ENCODE results near the gene ZNF37A. TPM values are rescaled to one million over a fixed set of nuclear protein-coding genes. Genes with fewer than 3 reads are reported as not detected.
"Not testable (repeated sequence)": the region's sequence is repeated elsewhere in the genome, so short reads cannot be mapped to it uniquely, and the experiment has no call there.

ZNF37A gene
- total RNA-seq, 1 donor from 2014 or later, result 16.6 TPM

DNA sequence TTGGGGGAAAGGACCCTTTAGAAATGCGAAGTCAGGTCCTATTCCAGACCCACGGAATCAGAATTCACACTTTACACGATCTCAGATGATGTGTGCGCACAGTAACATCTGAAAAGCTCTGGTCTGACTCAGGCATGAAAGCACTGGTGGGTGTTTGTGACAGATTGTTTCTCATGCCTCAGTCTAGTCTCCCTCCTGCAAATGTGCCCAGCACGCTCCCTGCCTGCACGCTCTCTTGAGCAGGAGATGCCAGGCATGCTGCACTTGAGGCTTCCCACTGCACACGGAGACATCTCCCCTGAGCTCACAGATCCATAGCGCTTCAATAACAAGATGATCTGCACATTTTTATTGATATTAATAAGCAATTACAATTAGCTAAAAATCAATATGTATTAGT, 23.6 kb upstream of the ZNF37A start:
- H3K27ac ChIP-seq, result no peak overlapping the region
- intact Hi-C loops (cut with DNase I), result no loop called here
- no peaks in the 10 kb centered on the region for H3K4me1 ChIP-seq

DNA sequence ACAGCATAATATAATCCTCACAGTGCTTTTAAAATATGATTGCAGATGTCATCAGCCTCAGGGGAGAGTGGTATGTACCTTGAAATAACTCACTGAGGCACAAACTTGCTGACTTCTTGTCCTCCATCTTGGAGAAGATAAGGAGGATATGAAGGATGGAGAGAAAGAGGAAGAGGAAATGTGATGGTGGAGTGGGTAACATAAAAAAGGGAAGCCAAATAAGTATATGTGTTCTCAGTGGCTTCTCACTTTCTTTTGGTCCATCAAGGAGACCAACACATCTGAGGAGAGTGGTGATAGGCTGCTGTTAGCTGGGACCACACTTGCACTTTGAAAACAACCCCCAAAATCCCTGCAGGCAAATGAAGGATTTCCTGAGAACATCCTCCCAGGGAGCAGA, 21.6 kb upstream of the ZNF37A start:
- H3K9me3 ChIP-seq, result no peaks in the 10 kb centered on the region
- no peaks in the 10 kb centered on the region for H3K4me1 ChIP-seq
- TF ChIP-seq, protein P1, sequence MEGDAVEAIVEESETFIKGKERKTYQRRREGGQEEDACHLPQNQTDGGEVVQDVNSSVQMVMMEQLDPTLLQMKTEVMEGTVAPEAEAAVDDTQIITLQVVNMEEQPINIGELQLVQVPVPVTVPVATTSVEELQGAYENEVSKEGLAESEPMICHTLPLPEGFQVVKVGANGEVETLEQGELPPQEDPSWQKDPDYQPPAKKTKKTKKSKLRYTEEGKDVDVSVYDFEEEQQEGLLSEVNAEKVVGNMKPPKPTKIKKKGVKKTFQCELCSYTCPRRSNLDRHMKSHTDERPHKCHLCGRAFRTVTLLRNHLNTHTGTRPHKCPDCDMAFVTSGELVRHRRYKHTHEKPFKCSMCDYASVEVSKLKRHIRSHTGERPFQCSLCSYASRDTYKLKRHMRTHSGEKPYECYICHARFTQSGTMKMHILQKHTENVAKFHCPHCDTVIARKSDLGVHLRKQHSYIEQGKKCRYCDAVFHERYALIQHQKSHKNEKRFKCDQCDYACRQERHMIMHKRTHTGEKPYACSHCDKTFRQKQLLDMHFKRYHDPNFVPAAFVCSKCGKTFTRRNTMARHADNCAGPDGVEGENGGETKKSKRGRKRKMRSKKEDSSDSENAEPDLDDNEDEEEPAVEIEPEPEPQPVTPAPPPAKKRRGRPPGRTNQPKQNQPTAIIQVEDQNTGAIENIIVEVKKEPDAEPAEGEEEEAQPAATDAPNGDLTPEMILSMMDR (IDR thresholded peaks at IDR 0.05), result no peak
- no peak overlapping the region for H3K4me3 ChIP-seq
- H3K36me3 ChIP-seq, result no peaks in the 10 kb centered on the region
- H3K27ac ChIP-seq, result no peak overlapping the region
- no peak for DNase-seq
- no peaks in the 10 kb centered on the region for H3K27me3 ChIP-seq
- ATAC-seq, result no peak
- intact Hi-C loops (cut with DNase I), result no loop called here

More for the DNA sequence above, 23.6 kb upstream of the ZNF37A start:
- H3K9me3 ChIP-seq, result no peaks in the 10 kb centered on the region
- no peak for ATAC-seq
- no peaks in the 10 kb centered on the region for H3K36me3 ChIP-seq
- TF ChIP-seq, protein P1 (IDR thresholded peaks at IDR 0.05), result no peak
- H3K4me3 ChIP-seq, result no peak overlapping the region
- DNase-seq, result no peak
- H3K27me3 ChIP-seq, result no peaks in the 10 kb centered on the region

DNA sequence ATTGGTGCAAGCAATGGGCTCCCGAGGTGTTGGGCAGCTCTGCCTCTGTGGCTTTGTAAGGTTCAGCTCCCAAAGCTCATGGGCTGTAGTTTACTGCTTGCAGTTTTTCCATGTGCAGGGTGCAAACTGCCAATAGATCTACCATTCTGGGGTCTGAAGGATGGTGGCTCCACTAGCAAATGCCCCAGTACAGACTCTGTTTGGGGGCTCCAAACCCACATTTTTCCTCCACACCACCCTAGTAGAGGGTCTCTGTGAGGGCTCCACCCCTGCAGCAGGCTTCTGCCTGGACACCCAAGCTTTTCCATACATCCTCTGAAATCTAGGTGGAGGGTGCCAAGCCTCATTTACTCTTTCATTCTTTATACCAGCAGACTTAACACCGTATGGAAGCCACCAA, 17.4 kb upstream of the ZNF37A start:
- H3K4me1 ChIP-seq, result no peaks in the 10 kb centered on the region
- no peak for DNase-seq
- TF ChIP-seq, protein P1 (IDR thresholded peaks at IDR 0.05), result no peak
- no peaks in the 10 kb centered on the region for H3K9me3 ChIP-seq
- intact Hi-C loops (cut with DNase I), result no loop called here
- no peaks in the 10 kb centered on the region for H3K27me3 ChIP-seq
- no peaks in the 10 kb centered on the region for H3K36me3 ChIP-seq
- no peak overlapping the region for H3K27ac ChIP-seq
- ATAC-seq, result no peak
- no peak overlapping the region for H3K4me3 ChIP-seq

DNA sequence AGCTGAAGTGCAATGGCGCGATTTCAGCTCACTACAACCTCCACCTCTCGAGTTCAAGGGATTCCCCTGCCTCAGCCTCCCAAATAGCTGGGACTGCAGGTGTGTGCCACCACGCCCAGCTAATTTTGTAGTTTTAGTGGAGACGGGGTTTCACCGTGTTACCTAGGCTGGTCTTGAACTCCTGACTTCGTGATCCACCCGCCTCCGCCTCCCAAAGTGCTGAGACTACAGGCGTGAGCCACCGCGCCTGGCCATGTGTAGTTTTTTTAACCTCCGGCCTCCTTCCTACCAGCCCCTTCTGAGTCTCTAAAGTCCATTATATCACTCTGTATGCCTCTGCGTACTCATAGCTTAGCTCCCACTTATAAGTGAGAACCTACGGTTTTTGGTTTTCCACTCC, 819 bp upstream of the ZNF37A start:
- peak overlapping the region; percentile 91 for H3K27ac ChIP-seq
- DNase-seq; H3K9me3 ChIP-seq; H3K27me3 ChIP-seq; ATAC-seq; intact Hi-C loops (cut with DNase I); H3K4me1 ChIP-seq: not testable (repeated sequence)
- peak overlapping the region; percentile 78 for H3K4me3 ChIP-seq
- peaks cover 23% of the 10 kb centered on the region for H3K36me3 ChIP-seq

DNA sequence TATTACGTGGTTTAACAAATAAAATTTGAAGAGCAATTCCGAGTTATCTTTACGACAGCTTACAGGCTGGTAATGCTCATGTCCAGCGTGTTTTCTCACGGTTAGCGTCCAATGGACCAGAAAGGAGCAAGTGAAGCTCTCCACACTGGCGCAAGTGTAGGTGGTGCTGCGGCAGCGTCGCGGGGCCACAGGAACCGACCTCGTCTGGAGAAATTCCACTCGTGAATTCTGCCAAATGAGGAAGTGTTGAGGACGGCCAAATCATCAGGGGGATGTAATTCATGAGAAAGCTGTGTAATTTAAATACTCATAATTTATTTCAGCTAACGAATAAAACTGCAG, 350 bp upstream of the ZNF37A start:
- Histone ChIP-seq H3K27me3 (no peaks in the 10 kb centered on the region), H3K27ac (peak overlapping the region; percentile 91), H3K9me3 (no peaks in the 10 kb centered on the region), H3K36me3 (peaks cover 23% of the 10 kb centered on the region), H3K4me3 (peak overlapping the region; percentile 78), H3K4me1 (peaks cover 5% of the 10 kb centered on the region)
- TF ChIP-seq, protein P1 (IDR thresholded peaks at IDR 0.05), result no peak
- ATAC-seq (peak; percentile 21), DNase-seq (no peak)
- intact Hi-C loops (cut with DNase I), result no loop called here

DNA sequence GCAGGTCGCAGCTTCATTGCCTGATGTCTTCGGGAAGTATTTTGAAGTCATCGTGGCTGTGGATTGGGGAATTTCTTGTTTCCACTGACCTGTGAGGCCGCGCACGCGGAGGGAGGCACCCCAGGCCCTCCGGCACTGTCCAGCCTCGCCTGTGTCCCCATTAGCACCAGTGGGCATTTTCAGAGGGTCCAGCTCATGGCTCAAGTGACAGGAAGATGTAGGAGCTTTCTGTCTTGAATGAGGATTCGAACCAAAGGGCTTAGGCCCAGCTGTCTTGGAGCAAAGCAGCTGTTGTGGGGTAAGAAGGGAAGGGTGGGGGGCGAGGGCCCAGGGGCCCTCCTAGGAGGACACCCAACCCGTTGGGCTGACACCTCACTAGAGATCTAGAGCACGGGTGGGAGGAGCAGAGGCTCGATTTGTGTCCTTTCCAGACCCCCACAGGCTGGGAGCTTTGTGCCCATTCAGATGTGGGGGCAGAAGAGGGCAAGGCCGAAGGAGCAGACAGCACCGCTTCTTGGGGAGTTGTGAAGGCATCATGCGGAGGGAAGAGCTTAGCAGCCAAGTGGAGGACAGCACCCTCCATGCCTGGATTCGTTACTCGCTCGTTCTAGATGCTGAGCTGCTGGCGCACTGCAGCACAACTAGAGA, 914 bp downstream of the ZNF37A start:
- ATAC-seq, result no peak
- intact Hi-C loops (cut with DNase I), result no loop called here

More for the DNA sequence above, 914 bp downstream of the ZNF37A start:
- Histone ChIP-seq H3K4me1 (peaks cover 5% of the 10 kb centered on the region), H3K36me3 (peaks cover 23% of the 10 kb centered on the region), H3K27ac (peak overlapping the region; percentile 91), H3K9me3 (no peaks in the 10 kb centered on the region), H3K27me3 (no peaks in the 10 kb centered on the region), H3K4me3 (peak overlapping the region; percentile 78)
- TF ChIP-seq, protein P1 (IDR thresholded peaks at IDR 0.05), result no peak
- no peak for DNase-seq

All from upper lobe of right lung (tissue), 1 donor.